Mucosa of rectum (tissue), 2 donors: ENCODE data around the gene TM4SF18.

Source experiments
- H3K27ac ChIP-seq, 2 donors: one replicate each; pipeline ENCODE4 v1.7.0; 2013; ENCODE audit warnings: inconsistent platforms in 2 of 2, low read depth in 2 of 2, low read length in 2 of 2
- H3K27me3 ChIP-seq, 2 donors: one replicate each; pipeline ENCODE4 v1.7.0; 2013; ENCODE audit warnings: low read length in 2 of 2; ENCODE audit not compliant: control insufficient read depth in 2 of 2, insufficient read depth in 2 of 2
- H3K36me3 ChIP-seq, 2 donors: one replicate each; pipeline ENCODE4 v1.7.0; 2013; ENCODE audit warnings: low read length in 2 of 2; ENCODE audit not compliant: control insufficient read depth in 2 of 2, insufficient read depth in 2 of 2
- H3K4me1 ChIP-seq, 2 donors: one replicate each; pipeline ENCODE4 v1.7.0; 2013; ENCODE audit warnings: low read length in 2 of 2, mild to moderate bottlenecking in 1 of 2; ENCODE audit not compliant: control insufficient read depth in 2 of 2, insufficient read depth in 2 of 2
- H3K4me3 ChIP-seq, 2 donors: one replicate each; pipeline ENCODE4 v1.7.0; 2013; ENCODE audit warnings: low read length in 2 of 2
- H3K9ac ChIP-seq, 2 donors: one replicate each; pipeline ENCODE4 v1.7.0; 2013; ENCODE audit warnings: low read length in 2 of 2, low read depth in 1 of 2, mild to moderate bottlenecking in 1 of 2
- H3K9me3 ChIP-seq, 2 donors: one replicate each; pipeline ENCODE4 v1.7.0; 2013; ENCODE audit warnings: low read length in 2 of 2; ENCODE audit not compliant: control insufficient read depth in 2 of 2
- donor health status: healthy.
- donor health status: Normal muscosa, but diverticular disease.

Gene TM4SF18

GRCh38 chr3:149327156-149327555 lies 6.3 kb downstream of the TM4SF18 start:
- no peaks in the 10 kb centered on the region for H3K9me3 ChIP-seq
- H3K4me3 ChIP-seq, result no peak overlapping the region
- no peak overlapping the region for H3K9ac ChIP-seq
- peaks cover 0 to 4% of the 10 kb centered on the region in 2 donors for H3K4me1 ChIP-seq
- H3K27ac ChIP-seq, result no peak overlapping the region
- no peaks in the 10 kb centered on the region for H3K36me3 ChIP-seq
- H3K27me3 ChIP-seq, result no peaks in the 10 kb centered on the region

- Histone ChIP-seq H3K36me3 (no peaks in the 10 kb centered on the region), H3K4me1 (peaks cover 0 to 4% of the 10 kb centered on the region in 2 donors), H3K27me3 (no peaks in the 10 kb centered on the region), H3K4me3 (no peak overlapping the region), H3K9ac (no peak overlapping the region), H3K9me3 (no peaks in the 10 kb centered on the region), H3K27ac (no peak overlapping the region)
Measured at GRCh38 chr3:149325581-149325980, 7.9 kb downstream of the TM4SF18 start.

- Histone ChIP-seq H3K36me3 (no peaks in the 10 kb centered on the region), H3K9me3 (no peaks in the 10 kb centered on the region), H3K27ac (no peak overlapping the region), H3K9ac (no peak overlapping the region), H3K27me3 (no peaks in the 10 kb centered on the region), H3K4me3 (no peak overlapping the region), H3K4me1 (peaks cover 0 to 4% of the 10 kb centered on the region in 2 donors)
Measured at GRCh38 chr3:149324332-149324731, 9.1 kb downstream of the TM4SF18 start.

- H3K9me3 ChIP-seq, result no peaks in the 10 kb centered on the region
- no peaks in the 10 kb centered on the region for H3K27me3 ChIP-seq
- H3K36me3 ChIP-seq, result no peaks in the 10 kb centered on the region
- H3K4me1 ChIP-seq, result peaks cover 0 to 7% of the 10 kb centered on the region in 2 donors
- no peak overlapping the region for H3K27ac ChIP-seq
- no peak overlapping the region for H3K9ac ChIP-seq
- H3K4me3 ChIP-seq, result no peak overlapping the region
Measured at GRCh38 chr3:149321640-149322039, 11.8 kb downstream of the TM4SF18 start.

- Histone ChIP-seq H3K27ac (no peak overlapping the region), H3K4me1 (peaks cover 0 to 10% of the 10 kb centered on the region in 2 donors), H3K9me3 (no peaks in the 10 kb centered on the region), H3K27me3 (no peaks in the 10 kb centered on the region), H3K9ac (no peak overlapping the region), H3K4me3 (no peak overlapping the region), H3K36me3 (no peaks in the 10 kb centered on the region)
Measured at GRCh38 chr3:149321136-149321535, 12.3 kb downstream of the TM4SF18 start.

- peaks cover 0 to 10% of the 10 kb centered on the region in 2 donors for H3K4me1 ChIP-seq
- H3K27ac ChIP-seq, result no peak overlapping the region
- no peaks in the 10 kb centered on the region for H3K9me3 ChIP-seq
- no peaks in the 10 kb centered on the region for H3K27me3 ChIP-seq
- no peak overlapping the region for H3K9ac ChIP-seq
- H3K4me3 ChIP-seq, result no peak overlapping the region
- H3K36me3 ChIP-seq, result no peaks in the 10 kb centered on the region
Measured at GRCh38 chr3:149319750-149320149, 13.7 kb downstream of the TM4SF18 start.

GRCh38 chr3:149317072-149317471 lies 16.4 kb downstream of the TM4SF18 start:
- Histone ChIP-seq H3K9me3 (no peaks in the 10 kb centered on the region), H3K4me1 (peaks cover 0 to 7% of the 10 kb centered on the region in 2 donors), H3K27me3 (no peaks in the 10 kb centered on the region), H3K36me3 (no peaks in the 10 kb centered on the region), H3K4me3 (no peak overlapping the region), H3K27ac (no peak overlapping the region), H3K9ac (no peak overlapping the region)

GRCh38 chr3:149316437-149316836 lies 17.0 kb downstream of the TM4SF18 start:
- H3K4me1 ChIP-seq, result peaks cover 0 to 7% of the 10 kb centered on the region in 2 donors

GRCh38 chr3:149315694-149316093 lies 17.7 kb downstream of the TM4SF18 start:
- H3K4me3 ChIP-seq, result no peak overlapping the region
- H3K9ac ChIP-seq, result no peak overlapping the region
- no peaks in the 10 kb centered on the region for H3K9me3 ChIP-seq
- H3K36me3 ChIP-seq, result no peaks in the 10 kb centered on the region
- no peaks in the 10 kb centered on the region for H3K27me3 ChIP-seq
- no peak overlapping the region for H3K27ac ChIP-seq
- H3K4me1 ChIP-seq, result peaks cover 0 to 7% of the 10 kb centered on the region in 2 donors

More at GRCh38 chr3:149316437-149316836, 17.0 kb downstream of the TM4SF18 start:
- Histone ChIP-seq H3K4me3 (no peak overlapping the region), H3K27me3 (no peaks in the 10 kb centered on the region), H3K36me3 (no peaks in the 10 kb centered on the region), H3K9ac (no peak overlapping the region), H3K9me3 (no peaks in the 10 kb centered on the region), H3K27ac (no peak overlapping the region)

- H3K4me1 ChIP-seq, result peaks cover 0 to 7% of the 10 kb centered on the region in 2 donors
- H3K27me3 ChIP-seq, result no peaks in the 10 kb centered on the region
- no peaks in the 10 kb centered on the region for H3K9me3 ChIP-seq
- no peak overlapping the region for H3K27ac ChIP-seq
- no peak overlapping the region for H3K4me3 ChIP-seq
- no peaks in the 10 kb centered on the region for H3K36me3 ChIP-seq
- no peak overlapping the region for H3K9ac ChIP-seq
Measured at GRCh38 chr3:149314807-149315578, 18.4 kb downstream of the TM4SF18 start.
